Neural cell (in vitro differentiated cells): Measurements from ENCODE around the gene KCNQ5.

ENCODE experiments used
- EP300 ChIP-seq: fragments of 450-650 bp; conservative IDR thresholded peaks from 2 replicates; pipeline ENCODE4 v1.6.1; 2014; ENCODE audit warnings: antibody characterized with exemption, mild to moderate bottlenecking, moderate library complexity; ENCODE audit not compliant: poor library complexity, severe bottlenecking
- EZH2 ChIP-seq: fragments of 200-600, 300-800 bp; shearing (Covaris generic), sonication (generic); IDR thresholded peaks from 2 replicates; pipeline ENCODE4 v1.6.1; 2014; ENCODE audit warnings: antibody characterized with exemption, low read length, borderline replicate concordance, mild to moderate bottlenecking; ENCODE audit not compliant: insufficient read depth, poor library complexity, severe bottlenecking
- MXI1 ChIP-seq: fragments of 450-650 bp; conservative IDR thresholded peaks from 2 replicates; pipeline ENCODE4 v1.6.1; 2014; ENCODE audit warnings: antibody characterized with exemption, mild to moderate bottlenecking; ENCODE audit not compliant: poor library complexity, severe bottlenecking
- POLR2AphosphoS5 ChIP-seq: IDR thresholded peaks from 2 replicates; pipeline ENCODE4 v1.6.1; 2012
- RAD21 ChIP-seq: fragments of 450-650 bp; conservative IDR thresholded peaks from 2 replicates; pipeline ENCODE4 v1.6.1; 2014; ENCODE audit warnings: antibody characterized with exemption, mild to moderate bottlenecking, moderate library complexity
- REST ChIP-seq: IDR thresholded peaks from 2 replicates; pipeline ENCODE4 v1.6.1; 2012; ENCODE audit warnings: borderline replicate concordance
- SMC3 ChIP-seq: fragments of 450-650 bp; conservative IDR thresholded peaks from 2 replicates; pipeline ENCODE4 v1.6.1; 2014; ENCODE audit warnings: antibody characterized with exemption, mild to moderate bottlenecking, moderate library complexity; ENCODE audit not compliant: poor library complexity
- TF ChIP-seq, protein P1 (sequence below): fragments of 450-650 bp; IDR thresholded peaks from 2 replicates; pipeline ENCODE4 v1.5.1; 2014; ENCODE audit warnings: antibody characterized with exemption, mild to moderate bottlenecking, moderate library complexity; ENCODE audit not compliant: poor library complexity, severe bottlenecking

DNA sequence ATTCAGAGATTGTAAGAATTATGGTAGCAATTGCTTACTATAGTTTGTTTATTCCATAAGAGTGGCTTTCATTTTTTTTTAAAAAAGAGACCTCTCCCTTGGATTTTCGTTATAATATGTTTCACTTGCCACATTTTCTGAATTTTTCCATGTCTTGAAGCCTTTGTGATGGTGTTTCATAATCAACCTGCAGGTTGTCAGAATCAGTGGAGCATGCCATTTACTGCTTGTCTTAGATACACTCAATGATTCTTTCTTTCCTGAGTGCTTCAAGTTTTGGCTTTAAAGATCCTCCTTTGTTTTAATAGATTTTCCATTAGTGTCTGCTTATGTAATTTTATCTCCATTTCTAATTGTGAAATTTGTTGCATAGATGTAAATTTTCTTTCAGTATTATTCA is 31.2 kb downstream of the KCNQ5 start:
- TF ChIP-seq, protein P1, sequence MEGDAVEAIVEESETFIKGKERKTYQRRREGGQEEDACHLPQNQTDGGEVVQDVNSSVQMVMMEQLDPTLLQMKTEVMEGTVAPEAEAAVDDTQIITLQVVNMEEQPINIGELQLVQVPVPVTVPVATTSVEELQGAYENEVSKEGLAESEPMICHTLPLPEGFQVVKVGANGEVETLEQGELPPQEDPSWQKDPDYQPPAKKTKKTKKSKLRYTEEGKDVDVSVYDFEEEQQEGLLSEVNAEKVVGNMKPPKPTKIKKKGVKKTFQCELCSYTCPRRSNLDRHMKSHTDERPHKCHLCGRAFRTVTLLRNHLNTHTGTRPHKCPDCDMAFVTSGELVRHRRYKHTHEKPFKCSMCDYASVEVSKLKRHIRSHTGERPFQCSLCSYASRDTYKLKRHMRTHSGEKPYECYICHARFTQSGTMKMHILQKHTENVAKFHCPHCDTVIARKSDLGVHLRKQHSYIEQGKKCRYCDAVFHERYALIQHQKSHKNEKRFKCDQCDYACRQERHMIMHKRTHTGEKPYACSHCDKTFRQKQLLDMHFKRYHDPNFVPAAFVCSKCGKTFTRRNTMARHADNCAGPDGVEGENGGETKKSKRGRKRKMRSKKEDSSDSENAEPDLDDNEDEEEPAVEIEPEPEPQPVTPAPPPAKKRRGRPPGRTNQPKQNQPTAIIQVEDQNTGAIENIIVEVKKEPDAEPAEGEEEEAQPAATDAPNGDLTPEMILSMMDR, result no peak
- TF ChIP-seq POLR2AphosphoS5, result no peak
- no peak for TF ChIP-seq RAD21
- TF ChIP-seq EZH2, result no peak
- no peak for TF ChIP-seq EP300
- no peak for TF ChIP-seq MXI1
- TF ChIP-seq REST, result no peak
- no peak for TF ChIP-seq SMC3
